HEK293 (cell line): ENCODE results near the gene ZNF578.
"Not testable (repeated sequence)": the region's sequence is repeated elsewhere in the genome, so short reads cannot be mapped to it uniquely, and the experiment has no call there.

Experiments
- BCL11B ChIP-seq: fragments of 450-650 bp; formaldehyde crosslinking; IDR thresholded peaks from 2 replicates; pipeline ENCODE4 v1.5.1; 2016; ENCODE audit warnings: low read depth, missing biosample characterization, missing genetic modification characterization
- CTCF ChIP-seq: fragments of 450-650 bp; formaldehyde crosslinking; IDR thresholded peaks from 2 replicates; pipeline ENCODE4 v1.5.1; 2016; ENCODE audit warnings: missing biosample characterization, missing genetic modification characterization
- PBX3 ChIP-seq: sonication (generic); formaldehyde crosslinking; IDR thresholded peaks from 2 replicates; pipeline ENCODE4 v1.8.1; 2022; ENCODE audit warnings: mild to moderate bottlenecking, moderate library complexity, missing genetic modification reagents
- PRDM10 ChIP-seq: fragments of 450-650 bp; formaldehyde crosslinking; IDR thresholded peaks from 2 replicates; pipeline ENCODE4 v1.5.1; 2016; ENCODE audit warnings: missing biosample characterization, missing genetic modification characterization
- TSHZ1 ChIP-seq: fragments of 450-650 bp; formaldehyde crosslinking; IDR thresholded peaks from 2 replicates; pipeline ENCODE4 v1.5.1; 2016; ENCODE audit warnings: missing biosample characterization, missing genetic modification characterization, borderline replicate concordance
- YY1 ChIP-seq: fragments of 450-650 bp; formaldehyde crosslinking; IDR thresholded peaks from 2 replicates; pipeline ENCODE4 v1.5.1; 2018; ENCODE audit warnings: missing biosample characterization, missing genetic modification characterization
- ZBTB1 ChIP-seq: fragments of 450-650 bp; formaldehyde crosslinking; IDR thresholded peaks from 2 replicates; pipeline ENCODE4 v1.5.1; 2016; ENCODE audit warnings: missing biosample characterization, missing genetic modification characterization
- ZFP41 ChIP-seq: fragments of 450-650 bp; formaldehyde crosslinking; IDR thresholded peaks from 2 replicates; pipeline ENCODE4 v1.5.1; 2016; ENCODE audit warnings: missing biosample characterization, missing genetic modification characterization, borderline replicate concordance
- ZIC2 ChIP-seq: fragments of 450-650 bp; formaldehyde crosslinking; IDR thresholded peaks from 2 replicates; pipeline ENCODE4 v1.5.1; 2016; ENCODE audit warnings: missing biosample characterization, missing genetic modification characterization
- ZNF138 ChIP-seq: fragments of 450-650 bp; formaldehyde crosslinking; IDR thresholded peaks from 2 replicates; pipeline ENCODE4 v1.5.1; 2016; ENCODE audit warnings: missing biosample characterization, missing genetic modification characterization, borderline replicate concordance
- ZNF202 ChIP-seq: fragments of 450-650 bp; formaldehyde crosslinking; IDR thresholded peaks from 2 replicates; pipeline ENCODE4 v1.5.1; 2016; ENCODE audit warnings: missing biosample characterization, missing genetic modification characterization, borderline replicate concordance
- ZNF398 ChIP-seq: fragments of 450-650 bp; formaldehyde crosslinking; IDR thresholded peaks from 2 replicates; pipeline ENCODE4 v1.5.1; 2017; ENCODE audit warnings: missing biosample characterization, missing genetic modification characterization

GRCh38 chr19:52485561-52486240 lies 32.3 kb downstream of the ZNF578 start:
- TF ChIP-seq BCL11B; ZNF398 (tag by site-specific recombination); CTCF (tag by site-specific recombination); ZFP41; PRDM10; ZIC2 (tag by site-specific recombination); ZNF138 (tag by site-specific recombination); TSHZ1 (tag by site-specific recombination); ZNF202 (tag by site-specific recombination); PBX3 (CRISPR knock-in tag); ZBTB1 (tag by site-specific recombination); YY1 (tag by site-specific recombination): not testable (repeated sequence)
